Measurements from ENCODE around the gene COL27A1.

The COL27A1 gene

DNA sequence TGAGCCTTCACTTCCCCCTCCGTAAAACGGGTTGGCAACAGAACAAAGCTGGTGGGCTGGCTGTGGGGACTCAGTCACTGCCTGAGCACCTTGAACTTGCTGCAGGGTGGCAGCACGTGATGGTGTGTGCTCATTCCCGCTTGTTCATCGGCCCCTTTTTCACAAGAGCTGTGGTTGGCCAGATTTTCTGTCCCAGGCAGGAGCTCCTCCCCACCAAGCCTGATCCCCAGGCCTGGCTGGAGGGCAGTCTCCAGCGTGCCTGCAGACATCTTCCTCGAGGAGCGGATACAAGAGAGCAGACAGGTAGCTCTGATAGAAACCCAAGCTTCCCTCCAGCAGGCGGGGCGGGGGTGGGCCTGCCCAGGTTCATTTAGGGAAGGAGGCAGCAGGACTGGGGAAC lies 105.7 kb downstream of the COL27A1 start:
- no peaks in the 10 kb centered on the region for H3K36me3 ChIP-seq (ENCODE audit: insufficient read depth, low read length)
- TF ChIP-seq EZH2 (IDR thresholded peaks at IDR 0.05; ENCODE audit: borderline replicate concordance, low read length) (no peak), CTCF (IDR thresholded peaks at IDR 0.05; ENCODE audit: low read length) (no peak)
- no peak overlapping the region for H3K27ac ChIP-seq (ENCODE audit: low read depth, low read length, poor library complexity, severe bottlenecking)

DNA sequence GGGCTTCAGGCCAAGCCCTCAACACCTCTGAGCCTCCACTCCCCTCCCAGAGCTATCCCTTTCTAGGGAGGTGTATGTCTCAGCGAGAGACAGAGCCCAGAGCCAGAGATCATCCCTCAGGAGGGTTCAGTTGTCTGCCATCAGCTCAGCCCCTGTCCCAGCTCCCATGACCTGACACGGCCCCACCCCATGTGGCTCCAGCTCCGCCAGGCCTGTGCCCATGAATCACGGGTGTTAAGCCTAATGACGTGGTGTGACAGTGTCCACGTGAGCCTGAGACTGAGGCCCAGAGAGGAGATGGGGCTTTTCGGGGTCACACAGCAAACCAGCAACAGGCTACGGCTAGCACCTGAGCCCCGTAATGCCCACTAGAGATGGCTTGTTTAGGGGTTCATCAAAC lies 106.7 kb downstream of the COL27A1 start:
- Histone ChIP-seq H3K4me3 (ENCODE audit: low read depth, low read length, poor library complexity, severe bottlenecking) (no peak overlapping the region), H3F3A (ENCODE audit: insufficient read depth, low read length) (no peaks in the 10 kb centered on the region), H3K4me1 (ENCODE audit: insufficient read depth, low read length, severe bottlenecking) (no peaks in the 10 kb centered on the region), H3K27me3 (ENCODE audit: insufficient read depth, low read length) (peaks cover 3% of the 10 kb centered on the region; the same call in 1 of the 2 replicates), H4K20me1 (ENCODE audit: insufficient read depth, low read length) (no peaks in the 10 kb centered on the region), H3K36me3 (ENCODE audit: insufficient read depth, low read length) (no peaks in the 10 kb centered on the region), H3K79me2 (ENCODE audit: insufficient read depth, low read length) (no peaks in the 10 kb centered on the region), H3K27ac (ENCODE audit: low read depth, low read length, poor library complexity, severe bottlenecking) (no peak overlapping the region), H3K4me2 (ENCODE audit: low read length) (no peak overlapping the region), H3K9me2 (ENCODE audit: low read depth, low read length) (no peaks in the 10 kb centered on the region), H3K9me3 (ENCODE audit: low read length) (no peaks in the 10 kb centered on the region), H2AFZ (ENCODE audit: low read length) (no peak overlapping the region), H3K9ac (ENCODE audit: low read length) (no peak overlapping the region)
- TF ChIP-seq EZH2 (IDR thresholded peaks at IDR 0.05; ENCODE audit: borderline replicate concordance, low read length): no peak
- TF ChIP-seq CTCF (IDR thresholded peaks at IDR 0.05; ENCODE audit: low read length): no peak

More for the DNA sequence above, 105.7 kb downstream of the COL27A1 start:
- peaks cover 4% of the 10 kb centered on the region; the same call in 1 of the 2 replicates for H3K27me3 ChIP-seq (ENCODE audit: insufficient read depth, low read length)
- no peaks in the 10 kb centered on the region for H4K20me1 ChIP-seq (ENCODE audit: insufficient read depth, low read length)
- no peaks in the 10 kb centered on the region for H3K4me1 ChIP-seq (ENCODE audit: insufficient read depth, low read length, severe bottlenecking)
- no peak overlapping the region for H3K4me3 ChIP-seq (ENCODE audit: low read depth, low read length, poor library complexity, severe bottlenecking)
- H3K9me2 ChIP-seq (ENCODE audit: low read depth, low read length): no peaks in the 10 kb centered on the region
- no peak overlapping the region for H3K9ac ChIP-seq (ENCODE audit: low read length)
- no peaks in the 10 kb centered on the region for H3F3A ChIP-seq (ENCODE audit: insufficient read depth, low read length)
- no peaks in the 10 kb centered on the region for H3K9me3 ChIP-seq (ENCODE audit: low read length)
- no peak overlapping the region for H2AFZ ChIP-seq (ENCODE audit: low read length)
- H3K4me2 ChIP-seq (ENCODE audit: low read length): no peak overlapping the region
- H3K79me2 ChIP-seq (ENCODE audit: insufficient read depth, low read length): no peaks in the 10 kb centered on the region

DNA sequence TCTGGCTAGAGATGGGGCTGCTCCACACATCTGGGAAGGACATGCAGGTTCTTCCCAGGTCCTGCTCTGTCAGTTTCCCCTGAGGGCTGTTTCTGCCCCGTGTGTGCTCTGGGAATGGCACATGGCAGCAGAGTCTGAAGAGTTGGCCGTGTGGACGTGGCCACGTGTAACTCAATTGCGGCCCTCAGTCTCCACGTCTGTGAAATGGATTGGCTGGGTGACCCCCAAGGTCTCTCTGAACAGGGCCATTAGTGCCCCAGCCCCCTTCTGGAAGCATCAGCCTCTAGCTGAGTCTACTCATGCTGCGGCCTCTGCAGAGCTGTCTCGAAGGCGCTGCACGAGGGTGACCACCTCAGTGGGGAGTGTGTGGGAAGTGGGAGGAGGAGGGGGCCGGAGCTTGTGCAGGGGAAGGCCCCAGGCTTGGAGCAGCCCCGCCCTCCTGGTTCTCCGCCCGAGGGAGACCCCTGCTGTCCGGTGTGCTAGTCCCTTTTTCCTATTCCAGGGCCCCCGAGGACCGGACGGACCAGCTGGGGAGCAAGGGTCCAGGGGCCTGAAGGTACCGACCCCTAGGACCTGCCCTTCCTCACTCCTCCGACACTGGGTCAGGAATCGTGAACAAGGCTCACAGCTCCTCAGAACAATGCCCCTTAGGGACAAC lies 108.6 kb downstream of the COL27A1 start:
- Histone ChIP-seq H3K36me3 (ENCODE audit: insufficient read depth, low read length) (no peaks in the 10 kb centered on the region), H3K9ac (ENCODE audit: low read length) (no peak overlapping the region), H4K20me1 (ENCODE audit: insufficient read depth, low read length) (no peaks in the 10 kb centered on the region)

More for the DNA sequence above, 108.6 kb downstream of the COL27A1 start:
- Histone ChIP-seq H2AFZ (ENCODE audit: low read length) (no peak overlapping the region), H3K27ac (ENCODE audit: low read depth, low read length, poor library complexity, severe bottlenecking) (no peak overlapping the region), H3K9me2 (ENCODE audit: low read depth, low read length) (no peaks in the 10 kb centered on the region), H3K27me3 (ENCODE audit: insufficient read depth, low read length) (no peaks in the 10 kb centered on the region), H3F3A (ENCODE audit: insufficient read depth, low read length) (no peaks in the 10 kb centered on the region), H3K79me2 (ENCODE audit: insufficient read depth, low read length) (no peaks in the 10 kb centered on the region), H3K4me2 (ENCODE audit: low read length) (no peak overlapping the region), H3K4me3 (ENCODE audit: low read depth, low read length, poor library complexity, severe bottlenecking) (no peak overlapping the region), H3K9me3 (ENCODE audit: low read length) (no peaks in the 10 kb centered on the region), H3K4me1 (ENCODE audit: insufficient read depth, low read length, severe bottlenecking) (no peaks in the 10 kb centered on the region)
- TF ChIP-seq CTCF (IDR thresholded peaks at IDR 0.05; ENCODE audit: low read length): no peak; the same call in 1 of the 2 replicates
- no peak for TF ChIP-seq EZH2 (IDR thresholded peaks at IDR 0.05; ENCODE audit: borderline replicate concordance, low read length)

Data from OCI-LY1 (cell line).